K562 (cell line): ENCODE measurements around the gene WDR62. TPM values are rescaled to one million over a fixed set of nuclear protein-coding genes. Genes with fewer than 3 reads are reported as not detected.
A peak's percentile ranks its signal among the peaks of the same experiment; 100 is the strongest.

ENCODE experiments used
- ATF1 ChIP-seq, 2 experiments: fragments of 450-650 bp in 1 of 2; IDR thresholded peaks; 2 replicates each; pipeline ENCODE4 v1.6.1; 2016; ENCODE audit warnings: missing compliant biosample characterization in 1 of 2, missing genetic modification characterization in 1 of 2
- HMBOX1 ChIP-seq: sonication (generic); IDR thresholded peaks from 2 replicates; pipeline ENCODE4 v1.6.1; 2016
- KLF16 ChIP-seq: IDR thresholded peaks from 2 replicates; pipeline ENCODE4 v1.6.1; 2016; ENCODE audit warnings: antibody characterized with exemption
- KLF6 ChIP-seq: fragments of 250-450 bp; sonication (Bioruptor Pico); IDR thresholded peaks from 2 replicates; pipeline ENCODE4 v1.4.0; 2020; ENCODE audit warnings: mild to moderate bottlenecking, moderate library complexity, borderline replicate concordance
- LCOR ChIP-seq: sonication (generic); formaldehyde crosslinking; IDR thresholded peaks from 2 replicates; pipeline ENCODE4 v1.8.0; 2022; ENCODE audit warnings: mild to moderate bottlenecking, missing genetic modification reagents
- NCOA6 ChIP-seq: fragments of 450-650 bp; IDR thresholded peaks from 2 replicates; pipeline ENCODE4 v1.6.1; 2017; ENCODE audit warnings: mild to moderate bottlenecking
- RB1 ChIP-seq: fragments of 450-650 bp; IDR thresholded peaks from 2 replicates; pipeline ENCODE4 v1.6.1; 2017; ENCODE audit warnings: low read depth, mild to moderate bottlenecking
- SIN3B ChIP-seq: fragments of 450-650 bp; IDR thresholded peaks from 2 replicates; pipeline ENCODE4 v1.6.1; 2017; ENCODE audit warnings: low read depth, mild to moderate bottlenecking, moderate library complexity
- TCF3 ChIP-seq: sonication (generic); formaldehyde crosslinking; IDR thresholded peaks from 2 replicates; pipeline ENCODE4 v1.4.0; 2020; ENCODE audit warnings: mild to moderate bottlenecking, missing genetic modification reagents
- ZNF277 ChIP-seq: fragments of 250-450 bp; sonication (Bioruptor Pico); IDR thresholded peaks from 2 replicates; pipeline ENCODE4 v1.8.0; 2022; ENCODE audit warnings: inconsistent platforms, mild to moderate bottlenecking, moderate library complexity, borderline replicate concordance
- ZNF398 ChIP-seq: fragments of 250-450 bp; sonication (Bioruptor Pico); IDR thresholded peaks from 2 replicates; pipeline ENCODE4 v1.8.0; 2021; ENCODE audit warnings: moderate library complexity, mild to moderate bottlenecking, inconsistent platforms
- ZNF766 ChIP-seq: fragments of 200-800 bp; sonication (Bioruptor generic); conservative IDR thresholded peaks from 2 replicates; pipeline ENCODE4 v1.6.1; 2016; ENCODE audit warnings: missing genetic modification characterization, missing compliant biosample characterization
- ZSCAN29 ChIP-seq: fragments of 450-650 bp; IDR thresholded peaks from 2 replicates; pipeline ENCODE4 v1.6.1; 2017
- polyA plus RNA-seq, 8 experiments: library from polyadenylated mRNA; depleted of rRNA in 4 of 8; stranded (reverse) in 5 of 8; unstranded in 3 of 8; fragments of >200 nt; fragmentation: Nextera tagmentation in 2 of 8; fragmentation: Illumina TruSeq in 1 of 8; extraction: Ambion mirVana in 2 of 8; extraction: Trizol in 1 of 8; gene quantifications; 2 replicates each; pipeline versions ENCODE4 v1.2.1 to v1.2.3, GENCODE V29; 2011 to 2014; ENCODE audit warnings: inconsistent platforms in 1 of 8, missing spikeins in 1 of 8
- total RNA-seq, 7 experiments: library from RNA; depleted of rRNA in 6 of 7; stranded (reverse); fragments of >200 nt in 6 of 7; fragmentation: Illumina TruSeq in 2 of 7; extraction: Trizol in 2 of 7; gene quantifications; 2 replicates each; pipeline versions ENCODE4 v1.2.1 to v1.2.3, GENCODE V29; 2011 to 2021; ENCODE audit warnings: low replicate concordance in 1 of 7

WDR62 gene
- total and polyA plus RNA-seq, 9 of the 15 experiments (the other 6 are each of a cell fraction or from before 2014, with no cell fraction given): 0.35 to 32.8 (median 14.4) TPM

DNA sequence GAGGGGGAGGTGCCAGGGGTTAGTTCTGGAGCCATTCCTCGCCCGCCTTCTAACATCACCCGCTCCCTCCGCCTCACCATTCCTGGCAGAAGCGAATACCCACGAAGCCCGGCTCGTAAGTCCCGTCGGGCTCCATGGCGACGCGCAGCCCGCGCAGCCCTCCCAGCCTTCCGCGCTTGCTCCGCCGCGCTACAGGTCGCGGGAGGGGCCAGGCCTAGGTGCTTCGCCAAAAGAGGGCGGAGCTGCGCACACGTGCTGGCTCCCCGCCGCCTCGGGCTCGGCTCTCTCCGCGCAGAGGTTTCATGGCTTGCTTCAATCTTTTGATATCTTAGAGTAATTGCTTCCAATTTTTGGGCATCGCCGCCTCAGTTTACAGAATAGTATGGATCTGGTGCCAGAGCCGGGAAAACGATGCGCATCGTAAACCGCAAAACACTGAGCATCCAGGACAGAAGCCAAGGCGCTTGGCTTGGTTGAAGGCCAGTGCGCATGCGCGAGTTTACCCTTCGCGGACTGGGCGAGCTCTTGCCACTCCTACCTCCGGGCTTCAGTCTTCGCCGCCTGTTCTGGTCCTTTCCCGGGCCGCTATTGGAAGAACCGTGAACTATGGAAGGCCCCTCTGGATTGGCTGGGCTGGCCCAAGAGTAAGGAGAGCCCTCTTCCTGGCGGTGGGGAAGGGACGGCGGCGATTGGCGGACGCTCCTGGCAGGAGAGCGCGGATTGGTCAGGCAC lies 60.2 kb downstream of the WDR62 start, which contains the start of gene POLR2I (continued):
- 0 out of 2 replicates have a peak, but pooled peaks have one; percentile 58 for TF ChIP-seq ZNF766 (CRISPR knock-in tag)
- TF ChIP-seq LCOR: peak; percentile 95
- TF ChIP-seq ZNF277 (CRISPR knock-in tag): no peak
- peak; percentile 74 for TF ChIP-seq RB1
- 0 out of 2 replicates have a peak, but pooled peaks have one; percentile 71 for TF ChIP-seq KLF6 (CRISPR knock-in tag)
- no peak for TF ChIP-seq NCOA6
- peak; percentile 76 for TF ChIP-seq KLF16
- peak; percentile 25; the same call in 1 of the 2 replicates for TF ChIP-seq TCF3 (CRISPR knock-in tag)
- no peak for TF ChIP-seq HMBOX1
- no peak for TF ChIP-seq ATF1 (CRISPR knock-in tag; IDR thresholded peaks at IDR 0.05)
- peak; percentile 77 for TF ChIP-seq ATF1 (tag; IDR thresholded peaks at IDR 0.05)
- no peak for TF ChIP-seq ZSCAN29
- TF ChIP-seq SIN3B: peak; percentile 57; the same call in 1 of the 2 replicates
- no peak for TF ChIP-seq ZNF398 (CRISPR knock-in tag)
- TF ChIP-seq, all 486 proteins: peak for 134
